Osteoblast (primary cell): ENCODE data around the gene CGB3. TPM values are rescaled to one million over a fixed set of nuclear protein-coding genes. Genes with fewer than 3 reads are reported as not detected.
A peak's percentile ranks its signal among the peaks of the same experiment; 100 is the strongest.

Experiments used
- DNase-seq: peaks from one replicate; pipeline ENCODE4 v3.0.0; 2011; ENCODE audit warnings: low spot score, mixed read lengths; ENCODE audit not compliant: insufficient read length; ENCODE audit errors: missing footprints
- H2AFZ ChIP-seq: 2 replicates; pipeline ENCODE4 v1.6.0; 2011; ENCODE audit warnings: mild to moderate bottlenecking, low read length
- H3K27ac ChIP-seq: 2 replicates; pipeline ENCODE4 v1.5.1; 2011; ENCODE audit warnings: mild to moderate bottlenecking, low read depth, low read length, moderate library complexity
- H3K27me3 ChIP-seq: 2 replicates; pipeline ENCODE4 v1.6.0; 2012; ENCODE audit warnings: mild to moderate bottlenecking, control low read depth, inconsistent platforms, low read length, moderate library complexity; ENCODE audit not compliant: insufficient read depth
- H3K36me3 ChIP-seq: 2 replicates; pipeline ENCODE4 v1.5.1; 2011; ENCODE audit warnings: mild to moderate bottlenecking, low read length, control low read depth, moderate library complexity; ENCODE audit not compliant: insufficient read depth
- H3K4me1 ChIP-seq: 2 replicates; pipeline ENCODE4 v1.5.1; 2011; ENCODE audit warnings: mild to moderate bottlenecking, low read length, control low read depth, moderate library complexity; ENCODE audit not compliant: insufficient read depth
- H3K4me2 ChIP-seq: 2 replicates; pipeline ENCODE4 v1.6.0; 2011; ENCODE audit warnings: mild to moderate bottlenecking, low read length; ENCODE audit not compliant: insufficient read depth
- H3K4me3 ChIP-seq: fragments of 200-600 bp; sonication (generic); 3 replicates; pipeline ENCODE4 v1.5.1; 2012; ENCODE audit warnings: mild to moderate bottlenecking, low read length, inconsistent platforms; ENCODE audit not compliant: insufficient read depth
- H3K79me2 ChIP-seq: 2 replicates; pipeline ENCODE4 v1.6.0; 2012; ENCODE audit warnings: mild to moderate bottlenecking, low read length, control low read depth, inconsistent platforms; ENCODE audit not compliant: insufficient read depth
- H3K9me3 ChIP-seq: 2 replicates; pipeline ENCODE4 v1.5.1; 2011; ENCODE audit warnings: low read depth, low read length, control low read depth
- H4K20me1 ChIP-seq: 2 replicates; pipeline ENCODE4 v1.6.0; 2012; ENCODE audit warnings: mild to moderate bottlenecking, low read length, control low read depth; ENCODE audit not compliant: insufficient read depth
- CTCF ChIP-seq: IDR thresholded peaks from 2 replicates; pipeline ENCODE4 v1.5.1; 2011; ENCODE audit warnings: mild to moderate bottlenecking, low read depth, low read length, moderate library complexity; ENCODE audit errors: extremely low read depth
- total RNA-seq: library from RNA; depleted of rRNA; stranded (reverse); fragments of >200 nt; gene quantifications from 2 replicates; pipeline ENCODE4 v1.2.3, GENCODE V29; 2012

CGB3 gene
- total RNA-seq, 1 donor, result not detected

GRCh38 chr19:49067554-49067953 is 43.4 kb upstream of the CGB3 start:
- H3K27me3 ChIP-seq, result peaks cover 13% of the 10 kb centered on the region
- no peaks in the 10 kb centered on the region for H4K20me1 ChIP-seq

GRCh38 chr19:49065905-49066512 is 41.9 kb upstream of the CGB3 start:
- H3K79me2 ChIP-seq, result no peaks in the 10 kb centered on the region
- H3K4me2 ChIP-seq, result no peak overlapping the region
- no peaks in the 10 kb centered on the region for H3K4me1 ChIP-seq
- TF ChIP-seq CTCF, result no peak
- no peaks in the 10 kb centered on the region for H4K20me1 ChIP-seq
- peaks cover 5% of the 10 kb centered on the region for H3K27me3 ChIP-seq
- DNase-seq, result peak; percentile 83
- H3K4me3 ChIP-seq, result no peak overlapping the region
- H2AFZ ChIP-seq, result no peak overlapping the region
- H3K9me3 ChIP-seq, result no peaks in the 10 kb centered on the region
- H3K27ac ChIP-seq, result no peak overlapping the region
- no peaks in the 10 kb centered on the region for H3K36me3 ChIP-seq

More at GRCh38 chr19:49067554-49067953, 43.4 kb upstream of the CGB3 start:
- Histone ChIP-seq H3K79me2 (no peaks in the 10 kb centered on the region), H3K9me3 (no peaks in the 10 kb centered on the region), H3K27ac (no peak overlapping the region), H3K36me3 (no peaks in the 10 kb centered on the region), H3K4me2 (no peak overlapping the region), H3K4me1 (no peaks in the 10 kb centered on the region), H2AFZ (no peak overlapping the region), H3K4me3 (no peak overlapping the region)
- TF ChIP-seq CTCF, result no peak
- DNase-seq, result peak; percentile 82

GRCh38 chr19:49064768-49065611 is 40.9 kb upstream of the CGB3 start, which contains the start of gene NTF4:
TSS of gene NTF4 (minus strand) at chr19:49064818. CDS start at chr19:49061997, 2,821 bp downstream.
- peaks cover 3% of the 10 kb centered on the region for H4K20me1 ChIP-seq
- no peaks in the 10 kb centered on the region for H3K79me2 ChIP-seq
- H3K36me3 ChIP-seq, result no peaks in the 10 kb centered on the region
- no peak within 1 kb of the TSS for H2AFZ ChIP-seq
- peak within 1 kb of the TSS; percentile 19 for H3K4me3 ChIP-seq
- H3K4me1 ChIP-seq, result no peaks in the 10 kb centered on the region
- peaks cover 3% of the 10 kb centered on the region for H3K27me3 ChIP-seq
- peak within 1 kb of the TSS; percentile 48 for H3K4me2 ChIP-seq
- no peaks in the 10 kb centered on the region for H3K9me3 ChIP-seq
- TF ChIP-seq CTCF, result no peak
- DNase-seq, result peak; percentile 94
- H3K27ac ChIP-seq, result no peak within 1 kb of the TSS

- no peaks in the 10 kb centered on the region for H3K9me3 ChIP-seq
- H4K20me1 ChIP-seq, result peaks cover 3% of the 10 kb centered on the region
- no peak for TF ChIP-seq CTCF
- H3K27ac ChIP-seq, result no peak overlapping the region
- H3K27me3 ChIP-seq, result peaks cover 3% of the 10 kb centered on the region
- no peak overlapping the region for H3K4me3 ChIP-seq
- no peak overlapping the region for H2AFZ ChIP-seq
- no peaks in the 10 kb centered on the region for H3K36me3 ChIP-seq
- H3K4me2 ChIP-seq, result peak overlapping the region; percentile 48
- H3K79me2 ChIP-seq, result peaks cover 3% of the 10 kb centered on the region
- DNase-seq, result peak; percentile 44
- H3K4me1 ChIP-seq, result no peaks in the 10 kb centered on the region
Measured at GRCh38 chr19:49064029-49064629, 40.0 kb upstream of the CGB3 start.
